C4-2B (cell line): ENCODE measurements around the gene ITPRID2.
"Not testable (repeated sequence)": the region's sequence is repeated elsewhere in the genome, so short reads cannot be mapped to it uniquely, and the experiment has no call there.

Experiments used
- H3K27ac ChIP-seq: fragments of 450-650 bp; 2 replicates; pipeline ENCODE4 v1.5.1; 2017
- ZFX ChIP-seq: fragments of 450-650 bp; IDR thresholded peaks from 2 replicates; pipeline ENCODE4 v1.6.1; 2017
- TF ChIP-seq, protein P1 (sequence below): fragments of 450-650 bp; conservative IDR thresholded peaks from 2 replicates; pipeline ENCODE4 v1.5.1; 2017; ENCODE audit warnings: mild to moderate bottlenecking

Gene ITPRID2

DNA sequence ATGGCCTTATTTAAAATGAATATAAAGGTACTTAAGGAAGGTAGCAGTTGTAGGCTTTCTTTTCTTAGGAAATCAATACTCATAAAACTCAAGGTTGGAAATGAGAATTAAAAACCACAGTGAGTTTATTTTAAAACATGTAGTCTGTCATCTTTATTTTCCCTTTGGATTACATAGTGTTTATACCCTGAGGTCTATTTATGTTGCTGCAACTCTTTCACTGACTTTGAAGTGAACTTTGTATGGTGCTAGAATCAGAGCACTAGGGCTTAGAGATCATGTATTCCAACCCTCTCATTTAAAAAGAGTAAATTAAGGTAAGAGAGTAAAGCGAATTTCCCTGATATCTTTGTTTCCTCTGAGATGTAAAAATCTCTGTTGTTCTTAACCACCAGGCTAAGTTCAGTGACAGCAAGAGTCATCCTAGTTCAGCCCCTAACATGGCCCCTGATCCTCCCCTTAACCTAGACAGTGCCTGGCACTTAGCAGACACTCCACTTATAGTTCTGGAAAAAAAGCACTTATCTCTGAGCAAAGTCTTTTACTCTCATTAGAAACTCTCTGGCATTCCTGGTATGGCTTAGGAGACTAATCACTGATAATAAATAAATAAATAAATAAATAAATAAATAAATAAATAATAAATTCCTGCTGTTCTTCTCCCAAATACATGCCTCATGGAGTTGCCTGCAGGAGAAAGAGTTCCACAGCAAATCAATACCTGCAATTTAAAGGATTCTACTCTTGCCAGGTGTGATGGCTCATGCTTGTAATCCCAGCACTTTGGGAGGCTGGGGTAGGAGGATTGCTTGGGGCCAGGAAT, 61.1 kb downstream of the ITPRID2 start:
- H3K27ac ChIP-seq = no peak overlapping the region
- TF ChIP-seq, protein P1, sequence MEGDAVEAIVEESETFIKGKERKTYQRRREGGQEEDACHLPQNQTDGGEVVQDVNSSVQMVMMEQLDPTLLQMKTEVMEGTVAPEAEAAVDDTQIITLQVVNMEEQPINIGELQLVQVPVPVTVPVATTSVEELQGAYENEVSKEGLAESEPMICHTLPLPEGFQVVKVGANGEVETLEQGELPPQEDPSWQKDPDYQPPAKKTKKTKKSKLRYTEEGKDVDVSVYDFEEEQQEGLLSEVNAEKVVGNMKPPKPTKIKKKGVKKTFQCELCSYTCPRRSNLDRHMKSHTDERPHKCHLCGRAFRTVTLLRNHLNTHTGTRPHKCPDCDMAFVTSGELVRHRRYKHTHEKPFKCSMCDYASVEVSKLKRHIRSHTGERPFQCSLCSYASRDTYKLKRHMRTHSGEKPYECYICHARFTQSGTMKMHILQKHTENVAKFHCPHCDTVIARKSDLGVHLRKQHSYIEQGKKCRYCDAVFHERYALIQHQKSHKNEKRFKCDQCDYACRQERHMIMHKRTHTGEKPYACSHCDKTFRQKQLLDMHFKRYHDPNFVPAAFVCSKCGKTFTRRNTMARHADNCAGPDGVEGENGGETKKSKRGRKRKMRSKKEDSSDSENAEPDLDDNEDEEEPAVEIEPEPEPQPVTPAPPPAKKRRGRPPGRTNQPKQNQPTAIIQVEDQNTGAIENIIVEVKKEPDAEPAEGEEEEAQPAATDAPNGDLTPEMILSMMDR = no peak
- no peak for TF ChIP-seq ZFX

DNA sequence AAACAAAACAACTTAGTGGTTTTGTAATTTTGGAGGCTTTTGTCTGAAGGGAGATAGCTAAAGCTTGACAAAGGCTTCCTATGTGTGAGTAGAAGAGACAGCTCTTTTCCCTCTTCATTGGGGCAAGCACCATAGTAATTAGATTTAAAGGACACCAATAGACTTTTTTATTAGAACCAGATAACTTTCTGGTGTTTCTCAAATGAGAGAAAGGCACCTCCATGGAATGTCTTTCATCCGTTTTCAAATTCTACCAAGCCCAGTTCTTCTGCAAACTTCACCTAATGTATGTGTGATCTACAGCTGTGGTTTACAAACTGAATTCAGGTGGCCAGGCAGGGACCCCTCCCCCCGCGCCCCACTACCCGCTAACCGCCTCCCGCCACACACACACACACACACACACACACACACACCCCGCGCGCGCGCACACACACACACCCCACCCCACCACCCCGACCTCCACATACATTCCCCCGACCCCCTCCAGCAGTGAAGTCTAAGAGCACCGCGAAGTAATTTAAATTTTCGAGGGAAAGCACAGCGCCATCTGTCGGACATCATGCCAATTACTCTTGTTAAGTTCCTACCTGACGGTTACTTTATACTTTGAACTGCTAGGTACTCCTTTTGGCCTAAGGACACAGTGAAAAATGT, 62.5 kb downstream of the ITPRID2 start:
- H3K27ac ChIP-seq = no peak overlapping the region

DNA sequence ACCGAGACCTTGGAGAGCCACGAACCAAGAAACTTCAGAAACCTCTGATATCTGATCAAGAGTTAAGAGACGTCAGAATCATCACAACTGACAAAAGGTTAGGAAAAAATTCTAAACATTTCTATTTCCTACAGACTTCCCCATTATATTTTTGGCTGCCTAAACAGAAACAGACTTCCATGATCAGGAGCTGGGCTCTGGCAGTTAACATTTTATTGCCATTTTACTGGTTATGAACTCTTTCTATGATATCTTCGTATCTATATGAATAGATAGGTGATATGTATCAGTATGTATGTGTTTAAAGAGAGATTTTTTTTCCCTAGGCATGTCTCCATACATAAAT, 63.0 kb downstream of the ITPRID2 start:
- H3K27ac ChIP-seq = no peak overlapping the region
- TF ChIP-seq, protein P1 = peak; percentile 53
- no peak for TF ChIP-seq ZFX

More for the DNA sequence above, 62.5 kb downstream of the ITPRID2 start:
- TF ChIP-seq, protein P1 = peak; percentile 76
- TF ChIP-seq ZFX = no peak

DNA sequence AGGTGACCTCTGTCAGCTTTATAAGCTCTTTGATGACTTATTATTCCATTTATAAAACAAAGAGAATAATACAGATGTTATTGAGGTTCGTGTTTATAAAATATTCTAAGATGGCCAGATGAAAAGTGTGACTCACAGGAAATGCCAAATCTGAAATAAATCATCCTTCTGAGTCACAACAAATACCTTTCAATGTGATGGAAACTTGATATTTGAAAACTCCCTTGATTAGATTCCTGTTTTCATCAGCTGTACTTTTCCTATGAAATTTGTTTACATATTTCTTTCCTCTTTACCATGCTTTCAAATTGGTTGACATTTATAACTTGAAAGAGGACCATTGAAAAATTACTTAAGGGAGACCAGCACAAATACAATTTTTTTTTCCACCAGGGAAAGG, 63.5 kb downstream of the ITPRID2 start:
- TF ChIP-seq, protein P1 = no peak
- TF ChIP-seq ZFX = no peak

DNA sequence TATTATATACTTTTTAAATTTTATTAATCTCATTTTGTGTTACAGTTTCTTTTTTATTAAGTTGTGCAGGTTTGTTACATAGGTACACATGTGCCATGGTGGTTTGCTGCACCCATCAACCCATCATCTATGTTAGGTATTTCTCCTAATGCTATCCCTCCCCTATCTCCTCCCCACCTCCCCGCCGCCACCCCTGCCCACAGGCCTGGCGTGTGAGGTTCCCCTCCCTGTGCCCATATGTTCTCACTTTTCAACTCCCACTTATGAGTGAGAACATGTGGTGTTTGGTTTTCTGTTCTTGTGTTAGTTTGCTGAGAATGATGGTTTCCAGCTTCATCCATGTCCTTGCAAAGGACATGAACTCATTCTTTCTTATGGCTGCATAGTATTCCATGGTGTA, 64.3 kb downstream of the ITPRID2 start:
- H3K27ac ChIP-seq = not testable (repeated sequence)

More for the DNA sequence above, 63.5 kb downstream of the ITPRID2 start:
- no peak overlapping the region for H3K27ac ChIP-seq

DNA sequence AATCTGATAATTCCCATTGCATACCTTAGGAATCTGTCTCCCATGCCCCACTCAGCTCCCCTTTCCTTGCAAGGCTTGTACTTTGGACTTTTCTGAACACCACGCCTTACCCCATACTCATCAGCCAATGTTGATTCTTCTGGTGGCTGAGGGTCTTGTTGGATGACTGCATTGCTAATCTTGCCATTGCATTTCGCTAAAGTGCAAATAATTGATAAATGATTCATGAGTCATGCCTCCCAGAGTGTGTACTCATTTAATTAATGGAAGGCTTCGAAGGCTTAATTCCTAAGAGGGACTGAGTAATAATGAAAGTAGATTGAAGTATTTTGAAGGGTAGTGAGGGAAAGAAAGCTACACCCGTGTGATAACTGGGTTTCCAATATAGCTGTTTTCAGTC, 66.1 kb downstream of the ITPRID2 start:
- TF ChIP-seq, protein P1 = no peak
- TF ChIP-seq ZFX = no peak
- H3K27ac ChIP-seq = no peak overlapping the region

DNA sequence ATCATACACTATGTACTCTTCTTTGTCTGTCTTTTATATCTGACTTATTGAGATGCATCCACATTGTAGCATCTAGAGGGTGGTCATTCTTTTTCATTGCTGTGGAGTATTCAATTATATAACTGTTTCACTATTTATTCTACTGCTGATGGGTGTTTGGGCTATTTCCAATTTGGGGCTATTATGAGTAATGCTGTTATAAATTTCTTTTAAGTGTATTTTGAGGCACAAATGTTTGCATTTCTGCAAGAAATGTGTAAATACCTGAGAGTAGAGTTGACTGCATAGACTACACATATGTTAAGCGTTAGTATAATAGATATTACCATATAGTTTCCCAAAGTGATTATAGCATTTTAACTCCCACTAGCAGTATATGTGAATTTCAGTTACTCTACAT, 67.2 kb downstream of the ITPRID2 start:
- TF ChIP-seq, protein P1 = no peak
- TF ChIP-seq ZFX = no peak
- H3K27ac ChIP-seq = no peak overlapping the region
